DOHH2 (cell line): ENCODE data around the gene TTC12.

ENCODE experiments used
- H3F3A ChIP-seq: fragments of 200-600 bp; sonication (generic), shearing (Covaris generic); 2 replicates; pipeline ENCODE4 v1.6.0; 2016; ENCODE audit warnings: antibody characterized with exemption, mild to moderate bottlenecking; ENCODE audit not compliant: control insufficient read depth, insufficient read depth
- H3K27ac ChIP-seq: fragments of 200-600 bp; sonication (generic); 2 replicates; pipeline ENCODE4 v1.5.1; 2014; ENCODE audit warnings: low read depth, mild to moderate bottlenecking, low read length, moderate library complexity
- H3K27me3 ChIP-seq: fragments of 200-600 bp; sonication (generic); 2 replicates; pipeline ENCODE4 v1.6.1; 2014; ENCODE audit warnings: mild to moderate bottlenecking, low read length, mixed read lengths; ENCODE audit not compliant: control insufficient read depth
- H3K36me3 ChIP-seq: fragments of 200-600 bp; sonication (generic); 2 replicates; pipeline ENCODE4 v1.6.1; 2014; ENCODE audit warnings: mild to moderate bottlenecking, low read length, moderate library complexity, mixed read lengths; ENCODE audit not compliant: control insufficient read depth
- H3K4me1 ChIP-seq: fragments of 200-600 bp; sonication (generic); 2 replicates; pipeline ENCODE4 v1.6.1; 2014; ENCODE audit warnings: mild to moderate bottlenecking, low read length, mixed read lengths; ENCODE audit not compliant: control insufficient read depth
- H3K4me2 ChIP-seq: fragments of 200-600 bp; sonication (generic); 2 replicates; pipeline ENCODE4 v1.6.0; 2014; ENCODE audit warnings: mild to moderate bottlenecking, low read length, moderate library complexity
- H3K4me3 ChIP-seq: fragments of 200-600 bp; sonication (generic); 2 replicates; pipeline ENCODE4 v1.5.1; 2014; ENCODE audit warnings: mild to moderate bottlenecking, low read length, mixed read lengths
- H3K79me2 ChIP-seq: fragments of 200-600 bp; sonication (generic); 2 replicates; pipeline ENCODE4 v1.6.1; 2014; ENCODE audit warnings: mild to moderate bottlenecking, low read length, mixed read lengths; ENCODE audit not compliant: control insufficient read depth
- H3K9me2 ChIP-seq: fragments of 200-600 bp; sonication (generic); replicated peaks from 2 replicates; pipeline ENCODE4 v1.6.1; 2014; ENCODE audit warnings: mild to moderate bottlenecking, low read length, mixed read lengths; ENCODE audit not compliant: control insufficient read depth
- H3K9me3 ChIP-seq: fragments of 200-600 bp; sonication (generic); 2 replicates; pipeline ENCODE4 v1.6.1; 2014; ENCODE audit warnings: antibody characterized with exemption, low read length, mixed read lengths; ENCODE audit not compliant: control insufficient read depth, insufficient read depth
- H4K20me1 ChIP-seq: fragments of 200-600 bp; sonication (generic); 2 replicates; pipeline ENCODE4 v1.6.0; 2014; ENCODE audit warnings: low read depth, mild to moderate bottlenecking, antibody characterized with exemption, low read length, moderate library complexity; ENCODE audit not compliant: control insufficient read depth, insufficient read depth
- EZH2phosphoT487 ChIP-seq: fragments of 200-600 bp; sonication (generic); IDR thresholded peaks from 2 replicates; pipeline ENCODE4 v1.6.1; 2017; ENCODE audit warnings: borderline replicate concordance, mild to moderate bottlenecking, antibody characterized with exemption, low read length, moderate library complexity, mixed read lengths
- TF ChIP-seq, protein P1 (sequence below): fragments of 200-600 bp; sonication (generic); IDR thresholded peaks from one replicate; pipeline ENCODE4 v1.5.1; 2014; ENCODE audit warnings: antibody characterized with exemption, mild to moderate bottlenecking, low read depth, low read length; ENCODE audit not compliant: poor library complexity, severe bottlenecking

The TTC12 gene

GRCh38 chr11:113313601-113314000 lies 782 bp upstream of the TTC12 start:
- H4K20me1 ChIP-seq, result no peaks in the 10 kb centered on the region
- peaks cover 4% of the 10 kb centered on the region; the same call in 1 of the 2 replicates for H3K36me3 ChIP-seq
- H3F3A ChIP-seq, result no peaks in the 10 kb centered on the region
- peak overlapping the region; percentile 78 for H3K4me3 ChIP-seq
- H3K79me2 ChIP-seq, result no peaks in the 10 kb centered on the region; the same call in 1 of the 2 replicates
- peak overlapping the region; percentile 90 for H3K4me2 ChIP-seq
- H3K27me3 ChIP-seq, result 0 out of 2 replicates have a peak, but pooled peaks cover 3% of the 10 kb centered on the region
- TF ChIP-seq EZH2phosphoT487, result no peak
- TF ChIP-seq, protein P1, sequence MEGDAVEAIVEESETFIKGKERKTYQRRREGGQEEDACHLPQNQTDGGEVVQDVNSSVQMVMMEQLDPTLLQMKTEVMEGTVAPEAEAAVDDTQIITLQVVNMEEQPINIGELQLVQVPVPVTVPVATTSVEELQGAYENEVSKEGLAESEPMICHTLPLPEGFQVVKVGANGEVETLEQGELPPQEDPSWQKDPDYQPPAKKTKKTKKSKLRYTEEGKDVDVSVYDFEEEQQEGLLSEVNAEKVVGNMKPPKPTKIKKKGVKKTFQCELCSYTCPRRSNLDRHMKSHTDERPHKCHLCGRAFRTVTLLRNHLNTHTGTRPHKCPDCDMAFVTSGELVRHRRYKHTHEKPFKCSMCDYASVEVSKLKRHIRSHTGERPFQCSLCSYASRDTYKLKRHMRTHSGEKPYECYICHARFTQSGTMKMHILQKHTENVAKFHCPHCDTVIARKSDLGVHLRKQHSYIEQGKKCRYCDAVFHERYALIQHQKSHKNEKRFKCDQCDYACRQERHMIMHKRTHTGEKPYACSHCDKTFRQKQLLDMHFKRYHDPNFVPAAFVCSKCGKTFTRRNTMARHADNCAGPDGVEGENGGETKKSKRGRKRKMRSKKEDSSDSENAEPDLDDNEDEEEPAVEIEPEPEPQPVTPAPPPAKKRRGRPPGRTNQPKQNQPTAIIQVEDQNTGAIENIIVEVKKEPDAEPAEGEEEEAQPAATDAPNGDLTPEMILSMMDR, result no peak
- H3K9me2 ChIP-seq, result no peaks in the 10 kb centered on the region
- no peaks in the 10 kb centered on the region for H3K9me3 ChIP-seq
- H3K27ac ChIP-seq, result no peak overlapping the region
- peaks cover 18% of the 10 kb centered on the region for H3K4me1 ChIP-seq

- Histone ChIP-seq H3K79me2 (no peaks in the 10 kb centered on the region; the same call in 1 of the 2 replicates), H3K36me3 (peaks cover 4% of the 10 kb centered on the region; the same call in 1 of the 2 replicates), H3K9me3 (no peaks in the 10 kb centered on the region), H3F3A (no peaks in the 10 kb centered on the region), H3K27ac (no peak overlapping the region), H3K4me3 (peak overlapping the region; percentile 78), H3K4me1 (peaks cover 18% of the 10 kb centered on the region), H4K20me1 (no peaks in the 10 kb centered on the region), H3K27me3 (no peaks in the 10 kb centered on the region), H3K9me2 (no peaks in the 10 kb centered on the region), H3K4me2 (peak overlapping the region; percentile 90)
- no peak for TF ChIP-seq EZH2phosphoT487
- TF ChIP-seq, protein P1, result no peak
These were observed 356 bp upstream of the TTC12 start for GRCh38 chr11:113314065-113314388.

- H3K36me3 ChIP-seq, result peaks cover 4% of the 10 kb centered on the region; the same call in 1 of the 2 replicates
- H3K27me3 ChIP-seq, result no peaks in the 10 kb centered on the region
- no peaks in the 10 kb centered on the region for H3K9me3 ChIP-seq
- H3K79me2 ChIP-seq, result no peaks in the 10 kb centered on the region; the same call in 1 of the 2 replicates
- H3K9me2 ChIP-seq, result no peaks in the 10 kb centered on the region
- H3F3A ChIP-seq, result no peaks in the 10 kb centered on the region
- no peaks in the 10 kb centered on the region for H4K20me1 ChIP-seq
- no peak overlapping the region; the same call in 1 of the 2 replicates for H3K4me2 ChIP-seq
- peaks cover 18% of the 10 kb centered on the region for H3K4me1 ChIP-seq
- TF ChIP-seq, protein P1, result no peak
- no peak for TF ChIP-seq EZH2phosphoT487
- no peak overlapping the region for H3K4me3 ChIP-seq
- no peak overlapping the region for H3K27ac ChIP-seq
These were observed 1.4 kb downstream of the TTC12 start for GRCh38 chr11:113315811-113316210.
